NOMO-1 (cell line): Measurements from ENCODE around the gene PIGS.
A peak's percentile ranks its signal among the peaks of the same experiment; 100 is the strongest.
"Not testable (repeated sequence)": the region's sequence is repeated elsewhere in the genome, so short reads cannot be mapped to it uniquely, and the experiment has no call there.

Experiments used
- DNase-seq, 2 experiments: peaks; one replicate each; lab custom pipeline; 2025; ENCODE audit not compliant: unreplicated experiment in 2 of 2; lab: John Stamatoyannopoulos, UW

PIGS gene

DNA sequence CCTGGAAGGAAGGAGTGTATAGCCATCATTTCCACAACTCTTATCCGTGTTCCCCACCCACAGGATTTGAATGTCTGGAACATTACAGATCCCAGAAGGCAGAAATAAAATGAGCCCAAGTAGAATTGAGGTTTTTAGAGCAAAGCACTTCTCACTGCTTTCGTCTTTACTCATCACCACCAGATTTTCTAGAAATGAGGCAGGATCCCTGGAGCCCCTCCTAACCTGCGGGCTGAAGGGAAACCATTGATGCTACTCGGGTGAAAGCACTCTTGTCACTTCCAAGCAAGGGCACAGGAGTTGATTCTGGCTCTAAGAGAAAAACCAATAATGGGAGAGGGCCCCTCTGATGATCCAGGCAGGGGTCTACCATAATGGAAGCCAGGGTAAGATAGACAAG lies 8.2 kb upstream of the PIGS start:
- DNase-seq: no peak

- DNase-seq: no peak
These were observed 7.2 kb upstream of the PIGS start for GRCh38 chr17:28578246-28579195.

- no peak for DNase-seq
These were observed 6.1 kb upstream of the PIGS start for GRCh38 chr17:28577466-28577824.

DNA sequence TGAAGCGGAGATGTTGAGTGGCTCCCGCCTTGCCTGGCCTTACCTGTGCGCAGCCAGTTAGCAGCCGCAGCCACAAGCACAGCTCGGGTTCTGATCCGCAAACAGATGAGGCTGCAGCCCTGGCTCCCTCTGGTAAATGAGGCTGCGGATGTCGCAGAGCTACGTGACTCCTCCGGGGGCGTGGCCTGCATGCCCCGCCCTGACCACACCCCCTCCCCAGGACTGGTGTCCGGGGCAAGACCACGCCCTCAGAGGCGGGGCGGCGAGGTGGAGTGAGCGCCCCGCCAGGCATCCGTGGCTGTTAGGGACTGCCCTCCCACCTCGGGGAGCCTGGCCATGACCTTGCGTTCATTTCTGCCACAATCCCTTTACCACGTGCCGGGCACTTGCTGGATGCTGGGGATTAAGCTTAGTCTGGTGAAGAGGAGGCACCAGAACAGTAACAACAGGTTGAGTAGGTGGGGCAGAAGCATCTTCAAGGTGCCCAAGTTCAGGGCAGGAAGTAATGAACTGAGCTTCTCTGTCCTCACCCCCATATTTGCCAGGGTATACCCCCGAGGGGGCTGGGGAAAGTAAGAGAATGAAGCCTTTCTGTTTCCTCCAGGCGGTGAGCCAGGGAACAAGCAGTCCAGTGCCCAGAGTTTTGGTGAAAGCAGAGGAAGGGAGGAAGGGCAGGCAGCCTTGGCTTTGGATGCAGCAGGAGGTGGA lies 5.6 kb upstream of the PIGS start, which contains the start of gene ALDOC:
ALDOC (minus strand) TSS at position 138 of the 708 bp plus-strand sequence. CDS start 1,363 bp downstream, outside the sequence.
- DNase-seq: peak; percentile 85 to 94

GRCh38 chr17:28576016-28576415 lies 4.7 kb upstream of the PIGS start:
- DNase-seq: not testable (repeated sequence)

GRCh38 chr17:28575126-28575795 lies 3.9 kb upstream of the PIGS start:
- DNase-seq: no peak

DNA sequence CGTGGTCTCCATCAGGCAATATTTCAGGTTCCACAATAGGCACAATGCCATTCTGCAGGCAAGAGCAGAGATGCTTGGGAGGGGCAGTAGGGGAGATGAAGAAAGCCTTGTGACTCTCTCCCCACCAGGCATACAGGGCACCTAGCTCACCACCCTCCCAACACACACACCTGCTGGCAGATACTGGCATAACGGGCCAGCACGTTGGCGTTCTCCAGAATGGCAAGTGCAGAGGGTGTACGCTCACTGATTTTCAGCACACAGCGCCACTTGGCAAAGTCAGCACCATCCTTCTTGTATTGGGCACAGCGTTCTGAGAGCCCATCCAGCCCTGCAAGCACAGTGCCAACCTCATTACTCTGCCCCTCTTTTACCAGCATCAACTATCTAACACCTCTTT lies 3.2 kb upstream of the PIGS start:
- DNase-seq: no peak

DNA sequence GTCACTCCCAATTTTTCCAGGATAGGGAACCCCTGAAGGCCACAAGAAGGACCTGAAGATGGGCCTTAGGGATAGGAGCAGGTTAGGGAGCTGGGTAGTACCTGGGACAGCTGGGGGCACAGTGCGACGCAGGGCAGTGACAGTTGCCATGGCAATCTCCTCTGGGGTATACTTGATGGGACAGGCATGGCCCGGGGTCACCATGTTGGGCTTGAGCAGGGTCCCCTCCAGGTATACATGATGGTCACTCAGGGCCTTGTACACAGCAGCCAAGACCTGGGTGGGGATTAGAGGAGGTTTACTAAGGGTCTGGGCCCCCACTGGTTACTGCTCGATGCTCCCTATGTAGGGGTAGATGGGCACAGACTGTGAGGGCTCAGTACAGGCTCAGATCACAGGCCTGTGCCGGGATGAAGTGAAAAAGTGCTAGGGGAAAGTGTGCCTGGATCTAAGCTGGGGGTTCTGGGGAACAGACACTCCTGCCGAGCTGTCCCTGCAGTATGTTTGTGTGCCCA lies 2.7 kb upstream of the PIGS start:
- DNase-seq: no peak

DNA sequence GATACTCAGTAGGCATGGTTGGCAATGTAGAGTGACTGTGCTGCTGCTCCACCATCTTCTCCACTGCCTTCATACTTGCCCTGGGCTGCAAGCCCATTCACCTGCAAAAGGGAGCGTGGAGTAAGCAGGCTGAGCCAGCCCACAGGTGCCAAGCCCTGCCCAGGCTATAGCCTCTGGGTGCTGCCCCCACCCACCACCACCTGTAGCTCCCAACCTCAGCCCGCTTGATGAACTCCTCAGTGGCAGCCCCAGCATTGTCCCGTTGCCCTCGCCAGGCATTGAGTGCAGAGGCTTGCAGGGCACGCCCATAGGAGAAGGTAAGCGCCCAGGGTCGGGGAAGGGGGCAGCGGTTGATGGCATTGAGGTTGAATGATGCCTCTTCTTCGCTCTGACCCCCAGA lies 2.2 kb upstream of the PIGS start:
- DNase-seq: no peak

DNA sequence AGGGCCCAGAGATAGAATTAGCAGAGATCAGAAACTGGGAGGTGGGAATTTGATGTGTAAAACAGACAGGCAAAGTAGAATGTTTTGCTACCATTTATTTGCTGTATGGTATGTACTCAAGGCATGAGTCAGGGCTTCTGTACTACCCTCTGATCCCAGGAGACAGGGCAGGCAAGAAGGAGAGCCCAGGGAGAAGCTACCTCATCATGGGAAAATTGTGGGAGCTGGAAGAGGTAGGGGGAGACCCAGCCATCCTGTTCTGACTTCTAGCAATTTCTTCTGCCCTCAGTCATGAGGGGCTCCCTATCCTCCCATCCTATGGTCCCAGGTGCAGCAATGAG lies 1.7 kb upstream of the PIGS start:
- no peak for DNase-seq

DNA sequence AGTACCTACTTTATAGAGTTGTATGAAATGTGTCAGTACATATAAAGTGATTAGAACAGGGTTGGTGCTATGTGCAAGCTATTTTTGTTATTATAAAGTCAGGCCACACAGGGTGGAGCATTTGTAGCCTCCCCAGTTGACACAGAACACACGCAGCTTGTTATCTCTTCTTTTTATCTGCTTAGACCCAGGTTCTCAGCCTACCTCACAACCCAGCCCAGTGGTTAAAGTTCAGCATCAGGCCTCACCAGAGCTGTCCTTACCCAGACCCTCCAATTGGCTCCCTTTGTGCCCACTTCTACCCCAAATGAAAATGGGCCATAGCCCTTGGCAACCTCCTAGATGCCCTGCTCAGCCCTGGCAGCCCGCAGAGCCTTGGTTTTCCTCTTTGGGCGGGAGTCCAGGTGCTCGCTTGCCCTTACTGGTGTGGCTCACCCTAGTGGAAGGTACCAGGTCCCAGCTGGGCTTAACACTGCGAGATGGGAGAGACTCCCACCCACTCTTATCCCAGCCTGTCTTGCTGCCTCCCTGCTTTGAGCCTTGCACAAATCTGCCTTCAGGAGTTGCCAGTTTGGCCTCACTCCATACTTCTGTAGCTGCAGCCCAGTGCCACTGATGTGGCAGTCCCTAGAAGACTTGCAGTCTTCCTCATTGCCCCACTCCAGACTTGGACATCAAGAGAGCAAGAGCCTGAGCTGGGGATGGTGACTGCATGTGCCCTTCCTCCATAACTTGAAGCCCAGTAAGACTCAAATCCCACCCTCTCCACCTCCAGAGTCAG lies 1.1 kb upstream of the PIGS start:
- no peak for DNase-seq

DNA sequence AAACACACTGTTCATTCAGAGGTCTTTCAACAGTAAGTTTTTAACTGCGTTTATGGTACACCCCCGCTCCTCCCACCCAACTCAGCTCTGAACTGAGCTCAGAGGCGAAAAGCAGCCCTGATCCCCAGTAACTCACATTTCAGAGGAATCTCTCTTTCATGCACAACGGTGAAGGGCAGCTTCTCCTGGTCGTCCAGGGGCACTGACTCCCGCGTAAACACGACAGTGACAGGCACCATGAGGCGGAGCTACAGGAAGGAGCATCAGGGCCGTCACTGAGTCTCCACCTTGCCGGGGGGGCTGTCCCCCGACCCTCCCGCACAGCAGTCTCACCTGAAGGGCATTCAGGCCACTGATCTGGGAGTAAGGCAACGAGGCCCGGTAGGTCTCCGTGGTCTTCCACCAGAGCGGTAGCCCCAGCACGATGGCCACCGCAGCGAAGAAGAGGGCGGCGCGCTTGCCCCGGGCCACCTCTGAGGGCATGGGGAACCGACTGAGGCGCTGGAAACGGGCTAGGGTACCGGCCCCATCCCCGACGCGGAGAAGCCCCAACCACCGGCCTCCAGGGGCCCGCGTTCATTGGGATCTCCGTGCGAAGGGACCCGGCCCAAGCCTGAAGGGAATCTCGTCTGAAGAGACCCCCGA lies 486 bp downstream of the PIGS start:
- peak in 1 of 2 experiments; percentile 11 for DNase-seq

DNA sequence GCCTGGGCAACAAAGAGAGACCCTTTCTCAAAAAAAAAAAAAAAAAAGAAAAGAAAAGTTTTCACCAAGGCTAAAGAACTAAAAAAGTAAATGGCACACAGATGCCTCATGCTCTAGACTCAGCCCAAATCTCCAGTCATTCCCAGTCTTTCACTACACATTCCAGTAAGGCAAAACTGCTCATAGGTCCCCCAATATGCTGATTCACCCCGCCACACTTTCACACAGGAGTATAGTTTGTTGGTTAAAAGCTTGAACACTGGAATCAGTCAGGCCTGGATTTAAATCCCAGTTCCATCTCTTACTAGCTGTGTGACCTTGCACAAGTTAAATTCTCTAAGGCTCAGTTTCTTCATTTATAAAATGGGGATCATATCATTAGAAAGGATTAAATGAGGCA lies 1.9 kb downstream of the PIGS start:
- no peak for DNase-seq

DNA sequence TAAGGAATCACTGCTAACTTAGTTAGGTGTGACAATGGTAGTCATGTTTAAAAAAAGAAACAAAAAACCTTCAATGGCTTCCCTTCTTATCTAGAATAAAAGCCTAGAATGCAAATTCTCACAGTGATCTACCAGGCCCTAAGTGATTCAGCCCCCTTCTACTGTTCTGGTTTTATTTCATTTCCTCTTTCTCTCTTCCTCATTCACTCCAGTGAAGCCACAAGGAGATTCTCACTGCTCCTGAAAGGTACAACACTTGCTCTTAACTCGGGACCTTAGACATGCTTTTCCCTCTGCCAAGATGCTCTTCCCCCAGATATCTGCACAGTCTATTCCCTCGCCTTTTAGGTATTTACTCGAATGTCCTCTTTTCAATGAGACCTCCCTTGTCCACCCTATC lies 3.7 kb downstream of the PIGS start:
- peak; percentile 75 to 88 for DNase-seq

DNA sequence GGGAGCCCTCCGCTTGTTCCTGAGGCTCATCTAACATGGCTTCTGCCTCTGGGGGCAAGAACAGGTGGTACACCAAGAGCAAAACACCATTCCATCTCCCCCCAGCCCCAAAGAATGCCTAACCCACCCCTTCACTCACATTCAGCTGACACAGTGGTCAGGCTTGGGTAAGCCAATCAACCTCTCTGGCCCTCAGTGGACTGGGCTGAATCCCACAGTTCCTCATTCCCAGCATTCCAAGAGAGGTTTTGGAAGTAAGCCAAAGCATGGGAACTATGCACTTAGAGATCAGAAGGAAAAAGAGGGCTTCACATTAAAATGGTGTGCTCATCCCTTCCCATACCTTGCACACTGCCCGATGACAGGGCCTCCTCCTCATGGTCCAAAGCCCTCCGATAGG lies 7.8 kb downstream of the PIGS start:
- DNase-seq: no peak

DNA sequence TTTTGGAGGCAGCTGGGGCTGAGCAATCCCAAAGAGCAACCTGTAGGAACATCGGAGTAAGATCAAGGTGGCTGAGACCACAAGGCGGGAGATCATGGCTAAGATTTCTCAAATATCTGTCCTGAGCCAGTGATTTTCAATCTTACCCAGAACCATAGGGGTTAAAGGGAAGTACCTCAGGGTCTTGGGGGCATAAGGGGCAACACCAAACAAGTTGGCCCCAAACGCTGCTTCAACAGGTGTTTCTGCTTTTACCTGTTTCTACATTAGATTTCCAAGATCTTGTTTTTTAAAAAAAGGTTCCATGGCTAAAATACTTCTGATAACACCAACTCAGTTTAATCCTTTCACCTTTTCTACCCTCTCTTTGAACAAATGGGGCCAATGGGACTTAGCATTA lies 16.3 kb downstream of the PIGS start:
- no peak for DNase-seq

GRCh38 chr17:28554565-28554964 lies 16.8 kb downstream of the PIGS start:
- DNase-seq: no peak

DNA sequence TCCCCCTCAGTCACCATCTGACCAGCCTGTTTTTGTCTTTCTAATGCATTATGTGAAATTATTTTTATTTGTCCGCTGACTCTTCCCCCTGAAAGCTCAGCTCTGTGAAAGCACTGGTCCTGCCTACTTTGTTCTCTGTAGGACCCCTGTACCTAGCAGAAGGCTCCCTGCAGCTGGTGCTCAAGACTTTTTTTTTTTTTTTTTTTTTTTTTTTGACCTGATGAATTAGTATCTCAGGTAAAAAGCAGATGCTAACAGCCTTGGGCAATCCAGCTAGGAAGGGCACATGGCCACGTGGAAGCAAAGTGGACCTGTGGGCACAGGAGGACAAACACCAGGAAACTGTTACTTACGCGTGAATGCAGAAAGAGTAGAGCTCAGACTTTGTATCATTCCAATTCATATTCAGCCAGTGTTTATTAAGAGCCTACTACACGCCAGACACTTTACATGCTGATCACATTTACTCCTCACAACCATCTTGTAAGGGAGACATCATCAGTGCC lies 18.3 kb downstream of the PIGS start:
- DNase-seq: no peak

DNA sequence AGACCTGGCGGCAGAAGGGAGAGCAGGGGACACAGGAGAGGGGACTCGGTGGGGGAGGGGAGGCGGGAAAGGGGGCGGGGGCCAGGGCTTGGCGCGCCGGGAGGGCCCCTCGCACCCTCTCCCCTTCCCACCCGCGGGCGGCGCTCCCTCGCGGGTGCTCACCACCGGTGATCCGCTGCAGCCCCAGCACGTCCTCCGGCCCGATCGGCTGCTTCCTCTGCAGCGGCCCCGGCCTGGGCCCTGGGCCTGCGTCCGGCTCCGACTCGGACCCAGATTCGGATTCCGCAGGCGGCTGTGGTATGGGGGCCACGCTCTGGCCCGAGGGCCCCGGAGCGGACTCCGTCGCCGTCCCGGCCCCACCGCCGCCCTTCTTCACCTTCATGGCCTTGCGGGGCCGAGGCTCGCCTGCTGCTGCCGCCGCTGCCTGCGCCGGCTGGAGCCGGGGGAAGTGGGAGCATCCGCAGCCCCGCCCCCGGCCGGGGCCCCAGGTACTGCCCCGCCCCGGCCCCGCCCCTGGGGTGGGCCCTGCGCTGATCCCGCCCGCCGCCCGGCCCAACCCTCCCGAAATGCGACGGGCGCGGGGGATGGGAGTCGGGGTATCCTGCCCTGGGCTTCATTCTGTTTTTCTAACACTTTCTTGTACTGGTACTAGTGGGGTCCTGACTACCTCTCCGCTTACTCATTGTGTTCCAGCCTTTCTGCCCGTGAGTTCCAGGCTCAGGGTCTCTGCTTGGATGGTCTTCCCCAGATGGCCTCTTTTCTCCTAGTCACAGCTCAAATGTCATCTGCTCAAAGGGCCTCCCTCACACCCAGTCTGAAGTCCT lies 18.9 kb downstream of the PIGS start, which contains the start of gene UNC119:
UNC119 (minus strand) TSS at position 449 of the 824 bp plus-strand sequence; CDS start at position 382, 67 bp downstream.
- peak; percentile 61 to 82 for DNase-seq
